ENCODE data around the gene CEP350.

Gene CEP350

DNA sequence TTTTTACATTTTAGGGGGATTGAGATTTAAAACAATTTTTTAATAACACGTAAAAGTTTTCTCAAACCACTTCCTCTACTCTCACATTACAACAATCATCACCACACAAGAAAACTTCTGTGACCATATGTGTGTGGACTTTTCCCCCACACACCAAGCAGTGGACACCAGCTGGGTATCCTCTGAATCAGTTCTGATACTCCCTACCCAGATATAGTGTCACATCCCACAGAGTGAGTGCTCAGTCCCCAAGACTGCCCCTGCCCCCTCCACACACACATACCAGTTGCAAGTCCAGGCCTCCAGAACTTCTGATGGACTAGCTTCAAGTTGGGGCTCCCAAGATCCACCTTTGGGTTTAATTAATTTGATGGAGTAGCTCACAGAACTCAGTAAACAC is 146.8 kb downstream of the CEP350 start:
- Histone ChIP-seq H3K9me3 (ENCODE audit: severe bottlenecking) (no peaks in the 10 kb centered on the region), H3K36me3 (ENCODE audit: low read depth) (peaks cover 40% of the 10 kb centered on the region), H3K4me1 (ENCODE audit: insufficient read depth, poor library complexity, severe bottlenecking) (peaks cover 14% of the 10 kb centered on the region), H3K4me3 (ENCODE audit: severe bottlenecking) (no peak overlapping the region), H3K27me3 (ENCODE audit: insufficient read depth, poor library complexity, severe bottlenecking) (no peaks in the 10 kb centered on the region), H3K27ac (ENCODE audit: poor library complexity, severe bottlenecking) (no peak overlapping the region)
- TF ChIP-seq, protein P1, sequence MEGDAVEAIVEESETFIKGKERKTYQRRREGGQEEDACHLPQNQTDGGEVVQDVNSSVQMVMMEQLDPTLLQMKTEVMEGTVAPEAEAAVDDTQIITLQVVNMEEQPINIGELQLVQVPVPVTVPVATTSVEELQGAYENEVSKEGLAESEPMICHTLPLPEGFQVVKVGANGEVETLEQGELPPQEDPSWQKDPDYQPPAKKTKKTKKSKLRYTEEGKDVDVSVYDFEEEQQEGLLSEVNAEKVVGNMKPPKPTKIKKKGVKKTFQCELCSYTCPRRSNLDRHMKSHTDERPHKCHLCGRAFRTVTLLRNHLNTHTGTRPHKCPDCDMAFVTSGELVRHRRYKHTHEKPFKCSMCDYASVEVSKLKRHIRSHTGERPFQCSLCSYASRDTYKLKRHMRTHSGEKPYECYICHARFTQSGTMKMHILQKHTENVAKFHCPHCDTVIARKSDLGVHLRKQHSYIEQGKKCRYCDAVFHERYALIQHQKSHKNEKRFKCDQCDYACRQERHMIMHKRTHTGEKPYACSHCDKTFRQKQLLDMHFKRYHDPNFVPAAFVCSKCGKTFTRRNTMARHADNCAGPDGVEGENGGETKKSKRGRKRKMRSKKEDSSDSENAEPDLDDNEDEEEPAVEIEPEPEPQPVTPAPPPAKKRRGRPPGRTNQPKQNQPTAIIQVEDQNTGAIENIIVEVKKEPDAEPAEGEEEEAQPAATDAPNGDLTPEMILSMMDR (IDR thresholded peaks at IDR 0.05; ENCODE audit: poor library complexity, severe bottlenecking) = no peak
- DNase-seq (ENCODE audit: low spot score) (no peak), ATAC-seq (ENCODE audit: low read depth) (no peak)

GRCh38 chr1:180103819-180104218 is 149.2 kb downstream of the CEP350 start:
- H3K27me3 ChIP-seq (ENCODE audit: insufficient read depth, poor library complexity, severe bottlenecking) = no peaks in the 10 kb centered on the region
- ATAC-seq (ENCODE audit: low read depth) = no peak
- peaks cover 26% of the 10 kb centered on the region for H3K36me3 ChIP-seq (ENCODE audit: low read depth)
- no peak overlapping the region for H3K4me3 ChIP-seq (ENCODE audit: severe bottlenecking)
- no peak for DNase-seq (ENCODE audit: low spot score)
- no peaks in the 10 kb centered on the region for H3K9me3 ChIP-seq (ENCODE audit: severe bottlenecking)
- H3K4me1 ChIP-seq (ENCODE audit: insufficient read depth, poor library complexity, severe bottlenecking) = peaks cover 5% of the 10 kb centered on the region
- H3K27ac ChIP-seq (ENCODE audit: poor library complexity, severe bottlenecking) = no peak overlapping the region
- TF ChIP-seq, protein P1 (IDR thresholded peaks at IDR 0.05; ENCODE audit: poor library complexity, severe bottlenecking) = no peak

GRCh38 chr1:180112091-180112490 is 157.5 kb downstream of the CEP350 start:
- Histone ChIP-seq H3K27me3 (ENCODE audit: insufficient read depth, poor library complexity, severe bottlenecking) (no peaks in the 10 kb centered on the region), H3K4me3 (ENCODE audit: severe bottlenecking) (no peak overlapping the region), H3K27ac (ENCODE audit: poor library complexity, severe bottlenecking) (no peak overlapping the region), H3K4me1 (ENCODE audit: insufficient read depth, poor library complexity, severe bottlenecking) (peaks cover 8% of the 10 kb centered on the region), H3K9me3 (ENCODE audit: severe bottlenecking) (no peaks in the 10 kb centered on the region), H3K36me3 (ENCODE audit: low read depth) (peaks cover 35% of the 10 kb centered on the region)
- no peak for DNase-seq (ENCODE audit: low spot score)
- TF ChIP-seq, protein P1 (IDR thresholded peaks at IDR 0.05; ENCODE audit: poor library complexity, severe bottlenecking) = no peak
- no peak for ATAC-seq (ENCODE audit: low read depth)

GRCh38 chr1:180112984-180113647 is 158.5 kb downstream of the CEP350 start:
- TF ChIP-seq, protein P1 (IDR thresholded peaks at IDR 0.05; ENCODE audit: poor library complexity, severe bottlenecking) = no peak

DNA sequence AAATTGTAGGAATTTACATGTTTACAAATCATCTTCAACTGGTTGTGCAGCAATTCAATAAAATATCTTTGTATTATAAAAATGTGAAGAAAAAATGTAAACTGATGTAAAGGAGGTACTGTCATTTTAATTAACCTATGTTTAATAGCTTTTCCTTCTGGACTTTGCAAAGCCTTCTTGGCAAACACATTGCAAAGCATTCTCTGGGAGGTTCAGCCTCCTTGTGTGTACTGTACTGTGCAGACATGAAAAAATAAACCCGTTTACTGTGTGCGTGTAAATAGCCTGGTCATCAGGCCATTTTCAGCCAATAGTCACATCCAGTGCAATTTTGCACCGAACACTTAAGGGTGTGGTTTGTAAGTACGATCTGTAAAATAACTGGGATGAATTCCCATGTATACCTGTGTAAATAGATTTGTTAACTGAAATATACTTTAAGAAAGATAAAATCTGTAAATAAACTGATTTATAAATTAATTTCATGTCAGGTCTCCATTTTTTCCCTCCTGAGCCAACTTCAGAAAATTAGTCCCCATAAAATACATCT is 159.9 kb downstream of the CEP350 start:
- Histone ChIP-seq H3K27me3 (ENCODE audit: insufficient read depth, poor library complexity, severe bottlenecking) (no peaks in the 10 kb centered on the region), H3K36me3 (ENCODE audit: low read depth) (peaks cover 29% of the 10 kb centered on the region), H3K4me1 (ENCODE audit: insufficient read depth, poor library complexity, severe bottlenecking) (peaks cover 20% of the 10 kb centered on the region), H3K9me3 (ENCODE audit: severe bottlenecking) (no peaks in the 10 kb centered on the region), H3K4me3 (ENCODE audit: severe bottlenecking) (no peak overlapping the region), H3K27ac (ENCODE audit: poor library complexity, severe bottlenecking) (peak overlapping the region; percentile 37)
- DNase-seq (ENCODE audit: low spot score) = no peak
- ATAC-seq (ENCODE audit: low read depth) = no peak
- TF ChIP-seq, protein P1 (IDR thresholded peaks at IDR 0.05; ENCODE audit: poor library complexity, severe bottlenecking) = no peak

More at GRCh38 chr1:180112984-180113647, 158.5 kb downstream of the CEP350 start:
- H3K4me1 ChIP-seq (ENCODE audit: insufficient read depth, poor library complexity, severe bottlenecking) = peaks cover 17% of the 10 kb centered on the region
- DNase-seq (ENCODE audit: low spot score) = no peak
- no peaks in the 10 kb centered on the region for H3K27me3 ChIP-seq (ENCODE audit: insufficient read depth, poor library complexity, severe bottlenecking)
- peaks cover 29% of the 10 kb centered on the region for H3K36me3 ChIP-seq (ENCODE audit: low read depth)
- no peak for ATAC-seq (ENCODE audit: low read depth)
- H3K27ac ChIP-seq (ENCODE audit: poor library complexity, severe bottlenecking) = no peak overlapping the region
- H3K4me3 ChIP-seq (ENCODE audit: severe bottlenecking) = no peak overlapping the region
- H3K9me3 ChIP-seq (ENCODE audit: severe bottlenecking) = no peaks in the 10 kb centered on the region

All from RWPE2 (cell line).